Epithelial cell of esophagus (primary cell): ENCODE results near the gene LINC00305.

ENCODE experiments used
- DNase-seq: peaks from one replicate; pipeline ENCODE4 v3.0.0; 2010; ENCODE audit warnings: low read depth
- H3K4me3 ChIP-seq: 2 replicates; pipeline ENCODE4 v1.5.1; 2011; ENCODE audit warnings: mild to moderate bottlenecking, low read length, control low read depth
- TF ChIP-seq, protein P1 (sequence below): IDR thresholded peaks from 2 replicates; pipeline ENCODE4 v1.5.1; 2011; ENCODE audit warnings: low read depth, mild to moderate bottlenecking, low read length, control low read depth, inconsistent platforms; ENCODE audit not compliant: insufficient read depth; ENCODE audit errors: missing control alignments

Gene LINC00305

DNA sequence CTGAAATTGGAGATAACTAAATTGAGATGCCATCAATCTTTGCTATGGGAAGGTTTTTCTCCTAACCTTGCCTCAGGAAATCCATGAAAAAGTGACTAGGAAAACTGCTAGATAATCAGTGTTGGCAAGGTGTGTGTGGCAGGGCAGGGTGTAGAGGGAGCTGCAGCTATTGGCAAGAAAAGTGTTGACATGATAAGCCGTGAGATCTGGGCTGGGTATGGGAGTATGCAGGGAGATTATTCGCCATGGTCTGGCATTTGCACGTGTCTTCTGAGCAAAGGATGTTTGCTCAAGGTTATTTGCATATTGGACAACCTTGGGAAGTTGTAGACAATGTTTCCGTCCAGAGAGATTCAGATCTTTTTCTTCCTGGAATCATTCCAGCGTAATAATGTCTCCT, 104.3 kb downstream of the LINC00305 start:
- TF ChIP-seq, protein P1, sequence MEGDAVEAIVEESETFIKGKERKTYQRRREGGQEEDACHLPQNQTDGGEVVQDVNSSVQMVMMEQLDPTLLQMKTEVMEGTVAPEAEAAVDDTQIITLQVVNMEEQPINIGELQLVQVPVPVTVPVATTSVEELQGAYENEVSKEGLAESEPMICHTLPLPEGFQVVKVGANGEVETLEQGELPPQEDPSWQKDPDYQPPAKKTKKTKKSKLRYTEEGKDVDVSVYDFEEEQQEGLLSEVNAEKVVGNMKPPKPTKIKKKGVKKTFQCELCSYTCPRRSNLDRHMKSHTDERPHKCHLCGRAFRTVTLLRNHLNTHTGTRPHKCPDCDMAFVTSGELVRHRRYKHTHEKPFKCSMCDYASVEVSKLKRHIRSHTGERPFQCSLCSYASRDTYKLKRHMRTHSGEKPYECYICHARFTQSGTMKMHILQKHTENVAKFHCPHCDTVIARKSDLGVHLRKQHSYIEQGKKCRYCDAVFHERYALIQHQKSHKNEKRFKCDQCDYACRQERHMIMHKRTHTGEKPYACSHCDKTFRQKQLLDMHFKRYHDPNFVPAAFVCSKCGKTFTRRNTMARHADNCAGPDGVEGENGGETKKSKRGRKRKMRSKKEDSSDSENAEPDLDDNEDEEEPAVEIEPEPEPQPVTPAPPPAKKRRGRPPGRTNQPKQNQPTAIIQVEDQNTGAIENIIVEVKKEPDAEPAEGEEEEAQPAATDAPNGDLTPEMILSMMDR = no peak
- no peak overlapping the region for H3K4me3 ChIP-seq
- DNase-seq = no peak

DNA sequence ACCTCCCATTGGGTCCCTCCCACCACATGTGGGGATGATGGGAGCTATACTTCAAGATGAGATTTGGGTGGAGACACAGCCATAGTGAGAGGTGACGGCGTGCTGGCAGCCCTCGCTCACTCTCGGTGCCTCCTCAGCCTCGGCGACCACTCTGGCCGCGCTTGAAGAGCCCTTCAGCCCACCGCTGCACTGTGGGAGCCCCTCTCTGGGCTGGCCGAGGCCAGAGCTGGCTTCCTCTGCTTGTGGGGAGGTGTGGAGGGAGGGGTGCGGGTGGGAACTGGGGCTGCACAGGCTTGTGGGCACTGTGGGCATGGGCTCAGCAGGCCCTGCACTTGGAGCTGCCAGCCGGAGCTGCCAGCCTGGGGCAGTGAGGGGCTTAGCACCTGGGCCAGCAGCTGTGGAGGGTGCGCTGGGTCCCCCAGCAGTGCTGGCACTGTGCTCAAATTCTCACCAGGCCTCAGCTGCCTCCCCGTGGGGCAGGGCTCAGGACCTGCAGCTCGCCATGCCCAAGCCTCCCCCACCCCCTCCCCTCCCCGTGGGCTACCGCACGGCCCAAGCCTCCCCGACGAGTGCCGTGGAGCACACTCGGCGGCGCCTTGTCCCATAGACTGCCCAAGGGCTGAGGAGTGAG, 106.0 kb downstream of the LINC00305 start:
- no peak overlapping the region for H3K4me3 ChIP-seq
- TF ChIP-seq, protein P1 = no peak
- no peak for DNase-seq

DNA sequence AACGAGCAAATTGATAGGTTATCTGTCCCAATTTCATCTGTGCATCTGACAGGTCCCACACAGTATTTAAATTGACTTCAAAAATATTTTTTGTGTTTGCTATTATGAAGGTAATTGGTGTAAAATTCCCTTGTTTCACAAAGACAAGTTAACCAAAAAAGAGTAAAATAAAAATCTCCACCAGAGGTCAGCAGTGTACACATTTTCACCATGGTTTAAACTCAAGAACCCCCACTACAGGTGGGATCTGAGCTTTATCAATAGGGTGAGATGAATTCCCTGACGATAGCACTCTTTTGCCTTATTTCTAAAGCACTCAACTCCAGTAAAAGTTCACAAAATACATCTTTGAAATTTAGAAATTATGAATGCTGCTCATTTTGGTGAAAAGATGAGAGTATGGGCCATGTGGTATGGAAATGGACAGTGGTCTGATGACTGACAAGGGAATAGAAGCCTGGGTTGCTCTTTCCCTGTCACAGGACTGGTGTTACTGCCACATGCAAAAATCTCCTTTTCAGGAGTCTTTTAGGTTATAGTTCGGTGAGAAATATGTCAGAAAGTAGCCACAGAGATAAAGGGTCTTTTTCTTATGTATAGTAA, 111.0 kb downstream of the LINC00305 start:
- H3K4me3 ChIP-seq = no peak overlapping the region
- TF ChIP-seq, protein P1 = peak; percentile 48
- DNase-seq = peak; percentile 33

DNA sequence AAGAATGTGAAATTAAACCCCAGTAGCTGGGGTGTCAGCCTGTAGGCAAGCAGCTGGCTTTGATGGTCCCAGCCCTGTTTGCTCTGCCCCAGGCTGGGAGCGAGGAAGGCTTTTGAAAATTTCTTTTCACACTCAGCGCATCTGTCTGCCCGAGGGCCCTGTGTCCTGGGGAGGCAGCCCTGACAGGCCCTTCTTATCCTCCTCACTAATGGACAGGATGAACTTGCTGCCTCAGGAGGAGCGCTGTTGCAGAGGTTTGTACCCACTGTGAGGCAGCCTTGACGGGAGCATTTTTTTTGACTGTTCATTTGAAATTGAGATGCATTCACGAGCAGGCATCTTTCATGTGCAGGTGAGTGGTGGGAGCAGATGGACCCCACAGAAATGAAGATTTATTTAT, 116.6 kb downstream of the LINC00305 start:
- TF ChIP-seq, protein P1 = no peak
- no peak for DNase-seq
- no peak overlapping the region for H3K4me3 ChIP-seq

DNA sequence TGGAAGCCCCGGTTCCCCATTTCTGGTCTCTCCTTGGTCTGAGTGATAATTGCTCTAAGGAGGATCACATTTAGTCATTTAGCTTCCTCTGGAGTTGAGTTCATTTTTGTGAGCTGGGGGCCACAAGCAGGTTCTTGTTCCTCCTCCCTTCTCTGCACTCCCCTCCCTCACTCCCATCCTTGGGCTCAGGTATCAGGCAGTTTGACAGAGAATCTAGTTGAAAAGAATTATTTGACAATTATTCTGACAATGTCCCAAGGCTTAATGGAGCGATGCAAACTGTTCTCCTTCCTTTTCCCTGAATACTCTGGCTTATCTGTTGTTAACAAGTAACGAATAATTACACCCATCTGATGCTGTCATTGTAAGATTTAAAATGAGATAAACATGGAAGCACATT, 117.5 kb downstream of the LINC00305 start:
- H3K4me3 ChIP-seq = no peak overlapping the region
- TF ChIP-seq, protein P1 = no peak
- no peak for DNase-seq
